Stimulated activated CD4-positive, alpha-beta T cell treated with anti-CD3 and anti-CD28 coated beads, Interleukin-1b, Interleukin-23, amount 100 ng/mL, for 48 hours (primary cell): ENCODE results near the gene PBX1.

ENCODE experiments used
- DNase-seq: peaks from one replicate; pipeline ENCODE4 v3.0.0-alpha.2; 2020

Gene PBX1

GRCh38 chr1:164790081-164790480 is 231.1 kb downstream of the PBX1 start:
- DNase-seq: no peak

GRCh38 chr1:164792410-164793004 is 233.5 kb downstream of the PBX1 start:
- no peak for DNase-seq

- DNase-seq: no peak
Observed at GRCh38 chr1:164794356-164794755, 235.4 kb downstream of the PBX1 start.

- no peak for DNase-seq
Observed at GRCh38 chr1:164796916-164797315, 237.9 kb downstream of the PBX1 start.

- no peak for DNase-seq
Observed at GRCh38 chr1:164801246-164801731, 242.3 kb downstream of the PBX1 start.

- DNase-seq: no peak
Observed at GRCh38 chr1:164801791-164802502, 243.0 kb downstream of the PBX1 start.

GRCh38 chr1:164802529-164803282 is 243.7 kb downstream of the PBX1 start:
- DNase-seq: no peak

GRCh38 chr1:164803366-164803765 is 244.4 kb downstream of the PBX1 start:
- no peak for DNase-seq

GRCh38 chr1:164804366-164804765 is 245.4 kb downstream of the PBX1 start:
- DNase-seq: no peak

GRCh38 chr1:164805399-164805798 is 246.4 kb downstream of the PBX1 start:
- no peak for DNase-seq

GRCh38 chr1:164806531-164806930 is 247.5 kb downstream of the PBX1 start:
- no peak for DNase-seq

- no peak for DNase-seq
Observed at GRCh38 chr1:164813776-164814175, 254.8 kb downstream of the PBX1 start.

GRCh38 chr1:164821648-164822047 is 262.7 kb downstream of the PBX1 start:
- no peak for DNase-seq

- no peak for DNase-seq
Observed at GRCh38 chr1:164823486-164824279, 264.7 kb downstream of the PBX1 start.

- DNase-seq: no peak
Observed at GRCh38 chr1:164824542-164824941, 265.6 kb downstream of the PBX1 start.

GRCh38 chr1:164830628-164831027 is 271.6 kb downstream of the PBX1 start:
- no peak for DNase-seq

- no peak for DNase-seq
Observed at GRCh38 chr1:164834641-164835040, 275.7 kb downstream of the PBX1 start.

GRCh38 chr1:164836614-164837018 is 277.6 kb downstream of the PBX1 start:
- DNase-seq: no peak

GRCh38 chr1:164838786-164839185 is 279.8 kb downstream of the PBX1 start:
- DNase-seq: no peak

- DNase-seq: no peak
Observed at GRCh38 chr1:164840936-164841335, 282.0 kb downstream of the PBX1 start.

- DNase-seq: no peak
Observed at GRCh38 chr1:164841702-164842465, 282.9 kb downstream of the PBX1 start.

- DNase-seq: no peak
Observed at GRCh38 chr1:164842870-164843269, 283.9 kb downstream of the PBX1 start.
